NB4 (cell line): Measurements from ENCODE around the gene CASZ1.
A peak's percentile ranks its signal among the peaks of the same experiment; 100 is the strongest.

Experiments
- CTCF ChIP-seq: IDR thresholded peaks from one replicate; pipeline ENCODE4 v1.5.1; 2012; ENCODE audit warnings: low read depth, low read length
- MAX ChIP-seq: IDR thresholded peaks from 2 replicates; pipeline ENCODE4 v1.6.1; 2011; ENCODE audit warnings: low read depth, low read length
- POLR2A ChIP-seq: IDR thresholded peaks from 2 replicates; pipeline ENCODE4 v1.6.1; 2011; ENCODE audit warnings: mild to moderate bottlenecking; ENCODE audit not compliant: insufficient read length; ENCODE audit errors: extremely low read depth

- TF ChIP-seq CTCF (no peak), POLR2A (no peak), MAX (0 out of 2 replicates have a peak, but pooled peaks have one; percentile 5)
Measured at GRCh38 chr1:10835822-10836421, 39.5 kb upstream of the CASZ1 start.
